ENCODE data around the gene GORASP1.

Gene GORASP1

GRCh38 chr3:39124876-39125840, 17.7 kb upstream of the GORASP1 start:
- H3K4me3 ChIP-seq (ENCODE audit: control insufficient read depth, low read depth, low read length) = no peak overlapping the region
- DNase-seq (ENCODE audit: low read depth) = no peak
- TF ChIP-seq CTCF (IDR thresholded peaks at IDR 0.05; ENCODE audit: control insufficient read depth, insufficient read depth, low read depth, low read length, missing control alignments) = peak; percentile 67

- TF ChIP-seq CTCF (IDR thresholded peaks at IDR 0.05; ENCODE audit: control insufficient read depth, insufficient read depth, low read depth, low read length, missing control alignments) = no peak
- no peak for DNase-seq (ENCODE audit: low read depth)
- no peak overlapping the region for H3K4me3 ChIP-seq (ENCODE audit: control insufficient read depth, low read depth, low read length)
These were observed 15.4 kb upstream of the GORASP1 start for GRCh38 chr3:39122813-39123212.

DNA sequence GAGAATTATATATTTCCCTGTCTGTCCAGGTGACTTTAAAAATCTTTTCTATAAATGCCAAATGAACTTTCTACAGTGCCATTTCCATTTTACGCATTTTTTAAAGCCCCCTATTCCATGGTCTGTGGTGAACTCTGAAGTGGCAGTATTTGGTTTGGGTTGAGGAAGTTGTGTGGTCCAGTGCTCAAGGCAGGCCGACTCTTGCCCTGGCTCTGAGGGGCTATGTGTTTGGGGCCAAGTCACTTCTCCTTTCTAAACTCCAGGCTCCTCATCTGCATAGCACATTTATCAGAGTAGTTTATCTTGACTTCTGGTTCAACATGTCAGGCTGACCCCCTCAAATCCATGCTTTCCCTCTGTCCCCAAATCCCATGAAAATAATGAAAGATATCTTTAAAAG, 14.2 kb upstream of the GORASP1 start:
- no peak overlapping the region for H3K4me3 ChIP-seq (ENCODE audit: control insufficient read depth, low read depth, low read length)
- no peak for TF ChIP-seq CTCF (IDR thresholded peaks at IDR 0.05; ENCODE audit: control insufficient read depth, insufficient read depth, low read depth, low read length, missing control alignments)
- no peak for DNase-seq (ENCODE audit: low read depth)

GRCh38 chr3:39118931-39119660, 11.7 kb upstream of the GORASP1 start:
- no peak for DNase-seq (ENCODE audit: low read depth)
- no peak overlapping the region for H3K4me3 ChIP-seq (ENCODE audit: control insufficient read depth, low read depth, low read length)
- TF ChIP-seq CTCF (IDR thresholded peaks at IDR 0.05; ENCODE audit: control insufficient read depth, insufficient read depth, low read depth, low read length, missing control alignments) = no peak

DNA sequence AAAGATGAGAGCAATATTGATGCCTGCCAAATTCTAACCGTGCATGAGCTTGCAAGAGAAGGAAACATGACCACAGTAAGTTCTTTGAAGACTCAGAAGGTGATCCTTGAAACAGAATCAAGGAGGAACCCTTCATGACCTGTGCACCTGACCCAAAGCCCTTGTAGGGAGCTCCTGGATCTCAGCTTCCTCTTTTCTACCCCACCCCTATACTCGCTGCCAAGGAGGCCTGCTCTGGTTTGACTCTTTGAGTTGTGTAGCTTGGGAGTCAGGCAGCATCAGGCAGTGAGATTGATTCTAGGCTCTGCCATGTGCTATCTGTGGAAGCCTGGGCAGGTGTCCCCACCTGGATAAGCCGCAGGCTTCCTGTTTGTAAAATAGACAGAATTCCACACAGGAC, 10.7 kb upstream of the GORASP1 start:
- no peak overlapping the region for H3K4me3 ChIP-seq (ENCODE audit: control insufficient read depth, low read depth, low read length)
- no peak for DNase-seq (ENCODE audit: low read depth)
- no peak for TF ChIP-seq CTCF (IDR thresholded peaks at IDR 0.05; ENCODE audit: control insufficient read depth, insufficient read depth, low read depth, low read length, missing control alignments)

- no peak for DNase-seq (ENCODE audit: low read depth)
- no peak for TF ChIP-seq CTCF (IDR thresholded peaks at IDR 0.05; ENCODE audit: control insufficient read depth, insufficient read depth, low read depth, low read length, missing control alignments)
- no peak overlapping the region for H3K4me3 ChIP-seq (ENCODE audit: control insufficient read depth, low read depth, low read length)
These were observed 8.4 kb upstream of the GORASP1 start for GRCh38 chr3:39115870-39116269.

All from AG09309 (cell line).